Activated T-cell treated with anti-CD3 and anti-CD28 coated beads, Interleukin-2, amount 50 U/mL, for 24 hours (primary cell): ENCODE results near the gene BAG5.
A peak's percentile ranks its signal among the peaks of the same experiment; 100 is the strongest.

Source experiments
- DNase-seq: peaks from one replicate; pipeline ENCODE4 v3.0.0-alpha.2; 2020
- H3K27ac Mint-ChIP-seq: 2 replicates; pipeline ENCODE4 v1.8.0; 2020; ENCODE audit warnings: mild to moderate bottlenecking, mixed read lengths
- H3K27me3 Mint-ChIP-seq: 2 replicates; pipeline ENCODE4 v1.8.0; 2020; ENCODE audit warnings: mixed read lengths
- H3K36me3 Mint-ChIP-seq: 2 replicates; pipeline ENCODE4 v1.8.0; 2020; ENCODE audit warnings: low read depth, mixed read lengths
- H3K4me1 Mint-ChIP-seq: 2 replicates; pipeline ENCODE4 v1.8.0; 2020; ENCODE audit warnings: low read depth, mixed read lengths
- H3K4me3 Mint-ChIP-seq: 2 replicates; pipeline ENCODE4 v1.8.0; 2020; ENCODE audit warnings: mild to moderate bottlenecking, moderate library complexity, mixed read lengths
- H3K9me3 Mint-ChIP-seq: 2 replicates; pipeline ENCODE4 v1.8.0; 2020; ENCODE audit warnings: mixed read lengths

Gene BAG5

DNA sequence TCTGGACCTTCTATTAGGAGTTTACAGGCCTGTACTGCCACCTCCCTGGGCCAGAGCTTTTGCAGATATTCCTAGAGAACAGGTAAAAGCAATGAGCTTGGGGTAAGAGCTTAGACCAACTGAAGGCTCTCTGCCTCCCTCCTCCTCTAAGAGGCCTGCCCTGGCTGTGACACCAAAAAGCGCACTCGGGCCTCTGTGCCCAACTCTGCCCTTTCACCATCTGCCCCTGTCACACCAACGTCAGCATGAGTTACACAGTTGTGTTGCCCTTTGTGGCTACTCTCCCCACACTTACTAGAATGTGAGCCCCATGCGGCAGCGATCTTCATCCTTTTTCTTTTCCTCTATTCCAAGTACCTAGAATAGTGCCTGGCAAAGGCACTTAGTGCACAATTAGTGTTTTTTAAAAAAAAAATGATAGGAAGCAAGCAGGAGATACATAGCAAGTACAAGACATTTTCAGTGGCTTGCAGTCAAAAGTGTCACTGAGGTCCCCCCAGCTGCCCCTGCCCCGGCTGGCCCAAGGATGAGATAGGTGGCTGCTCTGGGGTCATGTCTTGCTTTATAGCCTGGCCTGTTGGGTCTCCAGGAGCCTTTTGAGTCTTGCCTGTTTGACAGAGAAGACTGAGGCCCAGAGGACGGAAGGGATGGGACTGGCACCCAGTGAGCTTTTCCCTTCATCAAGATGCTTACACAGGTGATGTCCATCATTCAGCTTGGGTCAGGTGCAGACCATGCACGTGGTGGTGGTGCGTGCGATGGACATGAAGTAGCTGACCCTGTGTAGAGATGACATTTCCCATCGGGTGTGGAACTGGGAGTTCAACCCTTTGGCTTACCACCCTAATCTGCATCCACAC, 52.4 kb downstream of the BAG5 start:
- no peak overlapping the region for H3K4me3 Mint-ChIP-seq
- peaks cover 71% of the 10 kb centered on the region for H3K36me3 Mint-ChIP-seq
- no peak overlapping the region for H3K27ac Mint-ChIP-seq
- H3K4me1 Mint-ChIP-seq, result no peaks in the 10 kb centered on the region
- H3K27me3 Mint-ChIP-seq, result no peaks in the 10 kb centered on the region
- no peaks in the 10 kb centered on the region for H3K9me3 Mint-ChIP-seq
- DNase-seq, result no peak

DNA sequence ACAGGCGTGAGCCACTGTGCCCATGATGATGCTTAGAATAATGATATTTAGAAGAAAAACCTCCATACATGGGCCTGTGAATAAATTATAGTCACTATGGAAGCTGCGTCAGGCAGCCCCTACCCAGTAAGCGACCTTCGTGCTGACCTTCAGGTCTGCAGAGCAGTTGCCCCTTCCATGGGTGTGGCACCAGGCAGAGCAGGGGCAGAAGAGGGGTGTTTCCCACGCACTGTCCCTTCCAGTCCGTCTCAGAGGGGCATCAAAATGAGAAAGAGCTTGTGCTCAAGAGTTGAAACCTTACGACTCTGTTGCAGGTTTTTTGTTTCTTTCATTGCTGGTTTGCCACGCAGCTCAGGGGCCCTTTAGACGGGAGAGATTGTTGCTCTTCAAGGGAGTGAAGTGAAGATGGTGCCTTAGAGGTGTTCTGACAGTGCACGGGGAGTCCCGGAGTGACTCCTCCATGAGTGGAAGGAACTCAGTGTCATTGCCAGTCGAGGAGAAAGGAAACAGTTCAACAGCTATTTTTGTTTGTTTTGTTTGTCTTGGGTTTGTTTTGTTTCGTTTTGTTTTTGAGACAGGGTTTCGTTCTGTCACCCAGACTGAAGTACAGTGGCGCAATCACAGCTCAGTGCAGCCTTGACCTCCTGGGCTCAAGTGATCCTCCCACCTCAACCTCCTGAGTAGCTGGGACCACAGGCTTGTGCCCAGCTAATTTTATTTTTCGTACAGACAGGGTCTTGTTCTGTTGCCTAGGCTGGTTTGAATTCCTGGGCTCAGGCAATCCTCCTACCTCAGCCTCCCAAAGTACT, 53.7 kb downstream of the BAG5 start:
- no peak overlapping the region for H3K4me3 Mint-ChIP-seq
- peaks cover 80% of the 10 kb centered on the region for H3K36me3 Mint-ChIP-seq
- H3K27ac Mint-ChIP-seq, result peak overlapping the region; percentile 0
- H3K27me3 Mint-ChIP-seq, result no peaks in the 10 kb centered on the region
- no peaks in the 10 kb centered on the region for H3K9me3 Mint-ChIP-seq
- peaks cover 5% of the 10 kb centered on the region for H3K4me1 Mint-ChIP-seq
- no peak for DNase-seq

DNA sequence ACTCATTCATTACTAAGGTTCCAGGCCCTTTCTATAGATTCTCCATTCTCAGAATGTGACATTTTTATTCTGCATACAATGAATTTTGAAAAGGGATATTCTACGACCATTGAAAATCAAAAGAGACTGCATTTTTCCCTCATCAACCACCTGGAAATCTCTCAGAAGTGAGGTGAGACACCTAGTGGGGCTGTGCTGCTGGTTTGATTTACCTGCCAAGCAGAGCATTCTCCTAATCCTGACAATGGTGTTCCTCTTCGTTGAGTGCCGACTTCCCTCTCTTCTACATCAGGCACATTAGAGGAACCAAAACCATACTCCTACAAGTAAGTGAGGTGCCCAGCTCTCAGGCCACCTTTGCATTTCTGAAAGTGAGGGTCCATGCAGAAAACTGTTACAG, 54.7 kb downstream of the BAG5 start:
- peaks cover 87% of the 10 kb centered on the region for H3K36me3 Mint-ChIP-seq
- no peak overlapping the region for H3K27ac Mint-ChIP-seq

More for the DNA sequence above, 54.7 kb downstream of the BAG5 start:
- Mint-ChIP-seq H3K4me3 (no peak overlapping the region), H3K4me1 (peaks cover 12% of the 10 kb centered on the region), H3K9me3 (no peaks in the 10 kb centered on the region), H3K27me3 (no peaks in the 10 kb centered on the region)
- no peak for DNase-seq
